ENCODE data around the gene GPBP1L1.

Gene GPBP1L1

DNA sequence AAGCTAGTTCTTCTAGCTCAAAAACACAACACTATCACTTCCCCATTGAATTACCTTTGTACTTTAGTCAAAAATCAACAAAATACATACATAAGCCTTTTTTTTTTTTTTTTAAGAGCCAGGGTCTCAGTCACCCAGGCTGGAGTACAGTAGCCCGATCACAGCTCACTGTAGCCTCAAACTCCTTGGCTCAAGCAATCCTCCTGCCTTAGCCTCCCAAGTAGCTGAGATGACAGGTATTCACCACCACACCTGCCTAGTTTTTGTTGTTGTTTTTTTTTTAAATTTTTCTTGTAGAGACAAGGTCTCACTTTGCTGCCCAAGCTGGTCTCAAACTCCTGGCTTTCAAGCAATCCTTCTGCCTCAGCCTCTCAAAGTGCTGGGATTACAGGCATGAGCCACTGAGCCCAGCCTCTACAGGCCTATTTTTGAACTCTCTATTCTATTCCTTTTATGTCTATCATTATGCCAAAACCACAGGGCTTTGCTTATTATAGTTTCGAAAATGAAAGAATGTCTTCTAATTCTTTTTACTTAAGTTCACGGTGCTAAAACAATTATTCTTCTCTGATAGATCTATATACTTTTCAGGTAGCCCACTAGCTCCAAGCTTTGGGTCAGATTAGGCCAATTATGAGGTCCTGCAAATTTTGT lies 29.6 kb downstream of the GPBP1L1 start:
- TF ChIP-seq, protein P1, sequence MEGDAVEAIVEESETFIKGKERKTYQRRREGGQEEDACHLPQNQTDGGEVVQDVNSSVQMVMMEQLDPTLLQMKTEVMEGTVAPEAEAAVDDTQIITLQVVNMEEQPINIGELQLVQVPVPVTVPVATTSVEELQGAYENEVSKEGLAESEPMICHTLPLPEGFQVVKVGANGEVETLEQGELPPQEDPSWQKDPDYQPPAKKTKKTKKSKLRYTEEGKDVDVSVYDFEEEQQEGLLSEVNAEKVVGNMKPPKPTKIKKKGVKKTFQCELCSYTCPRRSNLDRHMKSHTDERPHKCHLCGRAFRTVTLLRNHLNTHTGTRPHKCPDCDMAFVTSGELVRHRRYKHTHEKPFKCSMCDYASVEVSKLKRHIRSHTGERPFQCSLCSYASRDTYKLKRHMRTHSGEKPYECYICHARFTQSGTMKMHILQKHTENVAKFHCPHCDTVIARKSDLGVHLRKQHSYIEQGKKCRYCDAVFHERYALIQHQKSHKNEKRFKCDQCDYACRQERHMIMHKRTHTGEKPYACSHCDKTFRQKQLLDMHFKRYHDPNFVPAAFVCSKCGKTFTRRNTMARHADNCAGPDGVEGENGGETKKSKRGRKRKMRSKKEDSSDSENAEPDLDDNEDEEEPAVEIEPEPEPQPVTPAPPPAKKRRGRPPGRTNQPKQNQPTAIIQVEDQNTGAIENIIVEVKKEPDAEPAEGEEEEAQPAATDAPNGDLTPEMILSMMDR (IDR thresholded peaks at IDR 0.05), result no peak
- no peaks in the 10 kb centered on the region for H3K4me1 Mint-ChIP-seq
- H3K36me3 Mint-ChIP-seq (ENCODE audit: low read depth), result peaks cover 85% of the 10 kb centered on the region
- H3K4me3 Mint-ChIP-seq, result no peak overlapping the region
- no peaks in the 10 kb centered on the region for H3K9me3 Mint-ChIP-seq
- peaks cover 3% of the 10 kb centered on the region for H3K27me3 Mint-ChIP-seq (ENCODE audit: low read depth, poor library complexity)
- DNase-seq, result no peak
- H3K27ac Mint-ChIP-seq, result no peak overlapping the region

DNA sequence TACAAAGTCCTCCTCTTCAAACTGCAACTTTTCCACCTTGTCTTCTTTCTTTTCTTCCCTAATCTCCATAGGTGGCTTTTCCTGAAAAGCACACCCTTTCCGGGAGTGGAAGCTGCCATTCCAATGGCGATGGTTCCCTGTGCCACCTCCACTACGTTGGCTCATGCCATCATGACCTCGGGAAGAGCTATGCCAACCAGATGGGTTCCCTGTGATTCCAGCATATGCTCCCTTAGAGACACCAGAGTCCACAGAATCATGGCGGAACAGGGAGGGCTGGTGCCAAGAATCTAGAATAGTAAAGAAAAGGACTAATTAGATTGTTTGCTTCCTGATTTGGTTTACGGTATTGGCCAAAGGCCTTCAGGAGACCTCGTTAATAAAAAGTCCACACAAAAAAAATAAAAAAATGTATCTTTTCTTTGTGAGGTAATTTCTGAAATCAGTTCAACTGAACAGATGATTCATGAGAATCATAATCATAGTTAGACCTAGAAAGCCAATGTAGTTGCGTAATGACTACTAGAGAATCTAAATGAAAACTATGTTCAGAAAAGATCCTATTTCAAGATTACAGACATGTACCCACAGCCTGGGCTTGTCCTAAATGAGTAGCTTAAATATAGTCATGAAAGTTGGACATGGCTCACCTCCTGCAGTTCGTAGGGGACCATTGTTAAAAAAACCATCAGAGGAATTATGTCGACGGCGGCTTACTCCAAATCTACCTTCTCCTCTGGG lies 31.6 kb downstream of the GPBP1L1 start:
- no peak overlapping the region for H3K27ac Mint-ChIP-seq
- no peak for DNase-seq
- no peaks in the 10 kb centered on the region for H3K9me3 Mint-ChIP-seq
- H3K27me3 Mint-ChIP-seq (ENCODE audit: low read depth, poor library complexity), result peaks cover 3% of the 10 kb centered on the region
- no peaks in the 10 kb centered on the region for H3K4me1 Mint-ChIP-seq
- H3K36me3 Mint-ChIP-seq (ENCODE audit: low read depth), result peaks cover 90% of the 10 kb centered on the region
- H3K4me3 Mint-ChIP-seq, result no peak overlapping the region
- TF ChIP-seq, protein P1 (IDR thresholded peaks at IDR 0.05), result no peak

DNA sequence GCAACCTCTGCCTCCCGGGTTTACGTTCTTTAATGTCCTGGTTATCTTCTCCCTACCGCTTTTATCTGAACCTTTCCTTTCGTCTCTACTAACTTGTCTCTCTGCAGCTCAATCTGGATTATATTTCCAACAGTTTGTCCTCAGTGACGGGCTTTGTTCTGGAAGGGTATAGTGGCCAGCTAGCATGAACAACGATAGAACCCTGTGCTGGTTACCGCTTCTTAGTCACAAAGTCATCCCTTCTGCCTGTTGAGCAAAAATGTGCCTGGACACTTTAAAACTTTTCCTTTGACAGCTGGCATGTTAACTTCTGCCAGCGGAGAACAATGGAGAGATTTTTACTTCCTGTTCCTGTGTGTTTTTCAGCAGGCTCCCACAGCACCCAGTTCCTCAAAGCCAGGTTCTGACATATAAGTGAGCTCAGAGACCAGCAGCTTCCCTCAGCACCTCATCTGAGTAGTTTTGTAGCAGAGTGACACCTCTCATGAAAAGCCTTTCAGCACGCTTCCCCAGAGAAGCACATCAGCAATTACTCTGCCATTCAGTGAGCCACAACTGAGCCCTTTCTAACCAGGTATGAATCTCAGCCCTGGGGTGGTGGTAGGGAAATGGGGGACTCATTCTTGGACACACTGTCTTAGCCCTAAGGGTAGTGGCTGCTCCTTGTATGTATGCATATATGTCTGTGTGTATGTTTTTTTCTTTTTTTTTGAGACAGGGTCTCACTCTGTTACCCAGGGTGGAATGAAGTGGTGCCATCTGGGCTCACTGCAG lies 38.9 kb downstream of the GPBP1L1 start:
- DNase-seq, result no peak
- no peaks in the 10 kb centered on the region for H3K27me3 Mint-ChIP-seq (ENCODE audit: low read depth, poor library complexity)
- peak overlapping the region; percentile 50 for H3K27ac Mint-ChIP-seq
- TF ChIP-seq, protein P1 (IDR thresholded peaks at IDR 0.05), result no peak
- H3K4me3 Mint-ChIP-seq, result no peak overlapping the region
- H3K4me1 Mint-ChIP-seq, result no peaks in the 10 kb centered on the region
- H3K9me3 Mint-ChIP-seq, result no peaks in the 10 kb centered on the region
- H3K36me3 Mint-ChIP-seq (ENCODE audit: low read depth), result peaks cover 76% of the 10 kb centered on the region

DNA sequence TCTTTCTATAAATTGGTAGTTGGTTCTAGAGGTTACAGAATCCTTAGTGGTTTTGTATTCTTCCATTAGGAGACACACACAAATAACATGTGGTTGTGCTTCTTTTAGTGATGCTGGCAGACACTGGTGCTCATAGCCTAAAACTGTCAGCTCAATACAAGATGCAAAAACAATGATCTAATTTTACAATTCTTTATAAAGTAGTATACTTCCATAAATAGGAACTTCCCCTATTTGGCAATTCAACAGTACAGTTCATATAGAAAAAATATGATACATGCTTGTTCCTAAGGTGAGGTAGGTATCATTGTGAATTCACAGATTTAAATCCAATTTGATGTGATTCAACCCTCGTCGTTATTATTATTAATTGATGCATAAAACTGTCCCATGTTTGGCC lies 41.7 kb downstream of the GPBP1L1 start:
- H3K9me3 Mint-ChIP-seq, result no peaks in the 10 kb centered on the region
- no peak overlapping the region for H3K27ac Mint-ChIP-seq

DNA sequence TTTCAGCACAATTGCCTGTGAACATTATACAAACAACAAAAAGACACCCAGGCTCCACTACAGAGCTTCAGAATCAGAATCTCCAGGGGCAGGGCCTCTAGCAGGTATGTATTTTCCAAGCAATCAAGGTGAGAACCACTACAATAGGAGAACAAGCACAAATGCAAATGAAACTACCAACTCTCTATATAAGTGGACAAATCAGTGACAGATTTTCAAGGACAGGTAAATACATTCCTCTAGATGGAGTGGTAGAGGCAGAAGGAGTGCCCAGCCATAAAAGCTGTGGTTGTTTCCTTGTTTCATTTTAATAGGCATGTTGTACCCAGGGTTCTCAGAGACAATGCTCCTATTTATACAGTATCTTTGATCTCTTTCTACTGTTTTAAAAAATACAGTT lies 42.4 kb downstream of the GPBP1L1 start:
- H3K4me3 Mint-ChIP-seq, result no peak overlapping the region
- H3K9me3 Mint-ChIP-seq, result no peaks in the 10 kb centered on the region
- H3K4me1 Mint-ChIP-seq, result no peaks in the 10 kb centered on the region
- H3K27me3 Mint-ChIP-seq (ENCODE audit: low read depth, poor library complexity), result no peaks in the 10 kb centered on the region
- peaks cover 57% of the 10 kb centered on the region for H3K36me3 Mint-ChIP-seq (ENCODE audit: low read depth)
- no peak overlapping the region for H3K27ac Mint-ChIP-seq
- DNase-seq, result no peak
- TF ChIP-seq, protein P1 (IDR thresholded peaks at IDR 0.05), result no peak

More for the DNA sequence above, 41.7 kb downstream of the GPBP1L1 start:
- Mint-ChIP-seq H3K4me3 (no peak overlapping the region), H3K36me3 (ENCODE audit: low read depth) (peaks cover 64% of the 10 kb centered on the region), H3K27me3 (ENCODE audit: low read depth, poor library complexity) (no peaks in the 10 kb centered on the region), H3K4me1 (no peaks in the 10 kb centered on the region)
- TF ChIP-seq, protein P1 (IDR thresholded peaks at IDR 0.05), result no peak
- no peak for DNase-seq

Measured in nephron progenitor cell (in vitro differentiated cells).